ENCODE results near the gene TAS2R20.

The TAS2R20 gene

DNA sequence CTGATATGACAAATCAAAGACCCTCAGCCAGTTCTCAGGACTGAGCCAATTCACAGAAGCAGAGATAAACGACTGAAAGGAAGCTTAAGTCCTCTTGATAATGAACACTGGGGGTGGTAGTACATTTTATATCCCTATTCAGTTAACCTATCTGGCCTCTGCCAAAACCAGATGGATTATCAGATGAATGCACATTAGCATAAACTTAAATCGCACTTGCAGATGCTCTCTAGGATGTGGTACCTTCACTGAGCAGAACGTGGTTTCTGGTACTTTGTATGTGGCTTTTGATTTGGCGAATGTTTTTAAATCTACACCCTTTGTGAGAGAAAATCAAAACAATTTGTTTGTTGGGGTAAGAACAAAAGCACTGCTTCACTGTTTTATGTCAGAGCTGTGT is 37.9 kb downstream of the TAS2R20 start:
- TF ChIP-seq, protein P1, sequence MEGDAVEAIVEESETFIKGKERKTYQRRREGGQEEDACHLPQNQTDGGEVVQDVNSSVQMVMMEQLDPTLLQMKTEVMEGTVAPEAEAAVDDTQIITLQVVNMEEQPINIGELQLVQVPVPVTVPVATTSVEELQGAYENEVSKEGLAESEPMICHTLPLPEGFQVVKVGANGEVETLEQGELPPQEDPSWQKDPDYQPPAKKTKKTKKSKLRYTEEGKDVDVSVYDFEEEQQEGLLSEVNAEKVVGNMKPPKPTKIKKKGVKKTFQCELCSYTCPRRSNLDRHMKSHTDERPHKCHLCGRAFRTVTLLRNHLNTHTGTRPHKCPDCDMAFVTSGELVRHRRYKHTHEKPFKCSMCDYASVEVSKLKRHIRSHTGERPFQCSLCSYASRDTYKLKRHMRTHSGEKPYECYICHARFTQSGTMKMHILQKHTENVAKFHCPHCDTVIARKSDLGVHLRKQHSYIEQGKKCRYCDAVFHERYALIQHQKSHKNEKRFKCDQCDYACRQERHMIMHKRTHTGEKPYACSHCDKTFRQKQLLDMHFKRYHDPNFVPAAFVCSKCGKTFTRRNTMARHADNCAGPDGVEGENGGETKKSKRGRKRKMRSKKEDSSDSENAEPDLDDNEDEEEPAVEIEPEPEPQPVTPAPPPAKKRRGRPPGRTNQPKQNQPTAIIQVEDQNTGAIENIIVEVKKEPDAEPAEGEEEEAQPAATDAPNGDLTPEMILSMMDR (IDR thresholded peaks at IDR 0.05): no peak
- Histone ChIP-seq H3K9me3 (no peaks in the 10 kb centered on the region), H3K4me3 (ENCODE audit: low read depth in 1 of 2, low read length in 1 of 2) (no peak overlapping the region), H3K4me1 (ENCODE audit: control insufficient read depth in 1 of 2, insufficient read depth in 1 of 2, low read depth in 1 of 2, low read length in 1 of 2) (no peaks in the 10 kb centered on the region), H3K36me3 (no peaks in the 10 kb centered on the region), H3K27ac (no peak overlapping the region), H3K27me3 (no peaks in the 10 kb centered on the region)

DNA sequence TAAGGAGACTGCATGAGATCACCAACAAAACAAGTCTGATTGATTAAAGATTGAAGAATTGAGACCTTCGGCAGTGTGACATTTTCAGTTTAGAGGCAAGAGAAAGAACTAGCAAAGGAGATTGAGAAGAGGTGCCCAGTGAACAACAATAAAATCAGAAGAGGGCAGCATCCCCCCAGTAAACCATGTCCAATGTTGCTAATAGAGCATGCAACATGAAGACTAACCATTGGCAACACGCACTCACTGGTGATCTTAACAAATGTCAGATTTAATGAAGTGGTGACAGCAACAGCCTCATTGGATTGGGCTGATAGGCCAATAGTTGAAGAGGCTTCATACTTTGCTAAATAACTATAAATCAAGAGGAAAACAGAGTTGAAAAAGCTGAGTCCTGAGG is 38.3 kb downstream of the TAS2R20 start:
- H3K9me3 ChIP-seq: no peaks in the 10 kb centered on the region
- no peaks in the 10 kb centered on the region for H3K27me3 ChIP-seq
- no peaks in the 10 kb centered on the region for H3K4me1 ChIP-seq (ENCODE audit: control insufficient read depth in 1 of 2, insufficient read depth in 1 of 2, low read depth in 1 of 2, low read length in 1 of 2)
- no peak overlapping the region for H3K27ac ChIP-seq
- H3K36me3 ChIP-seq: no peaks in the 10 kb centered on the region
- no peak overlapping the region for H3K4me3 ChIP-seq (ENCODE audit: low read depth in 1 of 2, low read length in 1 of 2)
- TF ChIP-seq, protein P1 (IDR thresholded peaks at IDR 0.05): no peak

DNA sequence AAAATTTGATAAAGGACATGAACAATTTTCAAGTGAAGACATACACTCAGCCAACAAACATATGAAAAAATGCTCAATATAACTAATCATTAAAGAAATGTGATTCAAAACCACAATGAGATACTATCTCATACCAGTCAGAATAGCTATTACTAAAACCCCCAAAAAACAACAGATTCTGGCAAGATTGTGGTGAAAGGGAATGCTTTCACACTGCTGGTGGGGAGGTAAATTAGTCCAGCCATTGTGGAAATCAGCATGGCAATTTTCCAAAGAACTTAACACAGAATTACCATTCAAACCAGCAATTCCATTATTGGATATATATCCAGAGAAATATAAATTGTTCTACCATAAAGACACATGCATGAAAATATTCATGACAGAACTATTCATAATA is 40.4 kb downstream of the TAS2R20 start:
- H3K4me3 ChIP-seq (ENCODE audit: low read depth in 1 of 2, low read length in 1 of 2): no peak overlapping the region
- no peaks in the 10 kb centered on the region for H3K9me3 ChIP-seq
- no peak overlapping the region for H3K27ac ChIP-seq
- H3K36me3 ChIP-seq: no peaks in the 10 kb centered on the region
- TF ChIP-seq, protein P1 (IDR thresholded peaks at IDR 0.05): no peak
- H3K4me1 ChIP-seq (ENCODE audit: control insufficient read depth in 1 of 2, insufficient read depth in 1 of 2, low read depth in 1 of 2, low read length in 1 of 2): no peaks in the 10 kb centered on the region
- H3K27me3 ChIP-seq: no peaks in the 10 kb centered on the region

DNA sequence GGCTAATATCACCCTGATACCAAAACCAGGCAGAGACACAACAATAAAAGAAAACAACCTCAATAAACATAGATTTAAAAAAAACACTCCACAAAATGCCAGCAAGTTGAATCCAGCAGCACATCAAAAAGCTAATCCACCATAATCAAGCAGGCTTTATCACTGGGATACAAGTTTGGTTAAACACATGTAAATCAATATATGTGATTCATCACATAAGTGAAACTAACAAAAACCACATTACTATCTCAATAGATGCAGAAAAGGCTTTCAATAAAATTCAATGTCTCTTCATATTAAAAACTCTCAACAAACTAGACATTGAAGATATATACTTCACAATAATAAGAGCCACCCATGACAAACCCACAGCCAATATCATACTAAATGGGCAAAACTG is 42.0 kb downstream of the TAS2R20 start:
- H3K9me3 ChIP-seq: no peaks in the 10 kb centered on the region
- H3K27ac ChIP-seq: no peak overlapping the region
- no peaks in the 10 kb centered on the region for H3K36me3 ChIP-seq
- no peaks in the 10 kb centered on the region for H3K27me3 ChIP-seq
- H3K4me1 ChIP-seq (ENCODE audit: control insufficient read depth in 1 of 2, insufficient read depth in 1 of 2, low read depth in 1 of 2, low read length in 1 of 2): no peaks in the 10 kb centered on the region
- no peak overlapping the region for H3K4me3 ChIP-seq (ENCODE audit: low read depth in 1 of 2, low read length in 1 of 2)
- TF ChIP-seq, protein P1 (IDR thresholded peaks at IDR 0.05): no peak

DNA sequence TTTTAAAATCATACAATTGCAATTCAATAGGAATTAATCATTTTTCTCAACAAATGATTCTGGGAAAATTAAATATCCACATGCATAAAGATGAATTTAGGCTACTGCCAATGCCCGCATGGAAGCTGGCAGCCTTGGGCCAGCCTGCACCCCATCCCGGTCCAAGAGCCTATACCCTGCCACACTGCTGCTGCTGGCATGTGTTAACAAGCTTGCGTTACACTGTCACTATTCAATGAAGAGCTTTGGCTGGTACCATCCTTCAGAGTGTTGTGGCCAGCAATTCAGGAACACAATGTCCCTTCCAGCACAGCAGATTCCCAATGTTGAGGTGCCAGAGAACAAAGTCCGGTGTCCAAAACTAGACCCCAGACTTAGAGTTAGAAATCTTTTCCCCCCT is 45.5 kb downstream of the TAS2R20 start:
- H3K36me3 ChIP-seq: no peaks in the 10 kb centered on the region
- no peak overlapping the region for H3K4me3 ChIP-seq (ENCODE audit: low read depth in 1 of 2, low read length in 1 of 2)
- no peak overlapping the region for H3K27ac ChIP-seq
- TF ChIP-seq, protein P1 (IDR thresholded peaks at IDR 0.05): no peak
- peaks cover 5% of the 10 kb centered on the region for H3K9me3 ChIP-seq
- no peaks in the 10 kb centered on the region for H3K4me1 ChIP-seq (ENCODE audit: control insufficient read depth in 1 of 2, insufficient read depth in 1 of 2, low read depth in 1 of 2, low read length in 1 of 2)
- no peaks in the 10 kb centered on the region for H3K27me3 ChIP-seq

Measured in neutrophil (primary cell).